AG04450 (cell line): ENCODE measurements around the gene SLC13A3. TPM values are rescaled to one million over a fixed set of nuclear protein-coding genes. Genes with fewer than 3 reads are reported as not detected.

Experiments used
- CTCF ChIA-PET: fragments of 300-600, 350-600 bp; formaldehyde crosslinking; extraction: SDS; loops from one replicate; lab custom pipeline; 2022; ENCODE audit warnings: antibody characterized with exemption, inconsistent platforms; lab: Charles Lee
- POLR2A ChIA-PET: fragments of 350-600 bp; formaldehyde crosslinking; extraction: SDS; loops from one replicate; lab custom pipeline; 2021; ENCODE audit warnings: antibody characterized with exemption, inconsistent platforms; lab: Yijun Ruan, JAX
- DNase-seq: peaks from one replicate; pipeline ENCODE4 v3.0.0-alpha.2; 2011; ENCODE audit warnings: low read depth, low spot score
- H3K27ac ChIP-seq: one replicate; pipeline ENCODE4 v1.5.1; 2012; ENCODE audit warnings: low read depth, low read length, control low read depth
- H3K27me3 ChIP-seq: one replicate; pipeline ENCODE4 v1.6.0; 2012; ENCODE audit warnings: low read length; ENCODE audit not compliant: control insufficient read depth, insufficient read depth
- H3K4me3 ChIP-seq: 2 replicates; pipeline ENCODE4 v1.5.1; 2011; ENCODE audit warnings: mild to moderate bottlenecking, low read depth, low read length, control low read depth
- H3K9me3 ChIP-seq: 2 replicates; pipeline ENCODE4 v1.5.1; 2012; ENCODE audit warnings: low read length; ENCODE audit not compliant: control insufficient read depth, insufficient read depth
- CTCF ChIP-seq: IDR thresholded peaks from 2 replicates; pipeline ENCODE4 v1.5.1; 2011; ENCODE audit warnings: low read depth, low read length, control low read depth, inconsistent platforms
- polyA plus RNA-seq: library from polyadenylated mRNA; depleted of rRNA; stranded (reverse); fragments of >200 nt; gene quantifications from 2 replicates; pipeline ENCODE4 v1.2.3, GENCODE V29; 2011

Gene SLC13A3
- polyA plus RNA-seq, 1 experiment = 2.4 TPM

- ChIA-PET POLR2A (no interaction called here), CTCF (interaction anchor here (0.7 kb wide), 1 partner anchor 29 kb away, joined by 6 read pairs; no protein-coding TSS in a partner anchor)
- no peak for DNase-seq
- TF ChIP-seq CTCF = no peak
- peaks cover 4% of the 10 kb centered on the region; the same call in 1 of the 2 replicates for H3K9me3 ChIP-seq
- no peaks in the 10 kb centered on the region for H3K27me3 ChIP-seq
- no peak overlapping the region for H3K27ac ChIP-seq
- H3K4me3 ChIP-seq = no peak overlapping the region
Observed at GRCh38 chr20:46674253-46675083, 23.2 kb upstream of the SLC13A3 start.

DNA sequence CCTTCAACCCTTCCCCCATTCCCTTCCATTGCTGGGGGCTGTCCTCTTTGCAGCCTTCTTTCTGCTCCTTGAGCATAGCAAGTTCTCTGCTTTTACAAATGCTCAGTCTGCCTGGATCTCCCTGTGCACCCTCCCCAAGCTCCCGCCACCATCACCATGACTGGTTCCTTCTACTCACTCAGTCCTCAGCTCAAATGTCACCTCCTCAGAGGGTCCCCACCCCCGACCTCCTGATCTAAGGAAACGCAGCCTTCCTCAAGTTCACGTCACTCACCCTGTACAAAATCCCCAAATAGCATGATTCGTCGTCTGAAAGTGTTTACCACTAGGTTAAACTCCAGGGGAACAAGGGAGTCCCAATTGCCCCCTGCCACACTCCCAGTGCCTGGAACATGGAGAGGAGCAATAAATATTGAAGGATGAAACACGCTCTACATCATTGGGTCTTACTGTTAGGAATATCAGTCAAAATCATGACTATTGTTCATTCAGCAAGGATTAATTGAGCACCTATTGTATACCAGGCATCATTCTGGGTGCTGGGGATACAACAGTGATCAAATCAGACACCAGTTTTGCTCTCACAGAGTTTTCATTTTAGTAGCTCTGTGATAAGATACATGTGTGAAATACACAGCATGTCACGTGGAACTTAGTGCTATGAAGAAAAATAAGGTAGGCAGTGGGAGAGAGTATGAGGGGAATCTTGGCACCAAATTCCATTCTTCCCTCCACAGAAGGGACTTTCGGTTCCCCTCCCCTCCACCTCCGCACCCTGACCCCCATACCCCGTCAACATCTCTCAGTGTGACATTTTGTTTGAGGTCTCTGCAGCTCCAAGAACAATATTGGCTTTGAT, 22.4 kb upstream of the SLC13A3 start:
- DNase-seq = no peak
- CTCF ChIA-PET = no interaction called here
- no peaks in the 10 kb centered on the region for H3K27me3 ChIP-seq
- POLR2A ChIA-PET = no interaction called here
- no peak overlapping the region for H3K27ac ChIP-seq
- no peak for TF ChIP-seq CTCF
- no peak overlapping the region for H3K4me3 ChIP-seq
- peaks cover 4% of the 10 kb centered on the region; the same call in 1 of the 2 replicates for H3K9me3 ChIP-seq

DNA sequence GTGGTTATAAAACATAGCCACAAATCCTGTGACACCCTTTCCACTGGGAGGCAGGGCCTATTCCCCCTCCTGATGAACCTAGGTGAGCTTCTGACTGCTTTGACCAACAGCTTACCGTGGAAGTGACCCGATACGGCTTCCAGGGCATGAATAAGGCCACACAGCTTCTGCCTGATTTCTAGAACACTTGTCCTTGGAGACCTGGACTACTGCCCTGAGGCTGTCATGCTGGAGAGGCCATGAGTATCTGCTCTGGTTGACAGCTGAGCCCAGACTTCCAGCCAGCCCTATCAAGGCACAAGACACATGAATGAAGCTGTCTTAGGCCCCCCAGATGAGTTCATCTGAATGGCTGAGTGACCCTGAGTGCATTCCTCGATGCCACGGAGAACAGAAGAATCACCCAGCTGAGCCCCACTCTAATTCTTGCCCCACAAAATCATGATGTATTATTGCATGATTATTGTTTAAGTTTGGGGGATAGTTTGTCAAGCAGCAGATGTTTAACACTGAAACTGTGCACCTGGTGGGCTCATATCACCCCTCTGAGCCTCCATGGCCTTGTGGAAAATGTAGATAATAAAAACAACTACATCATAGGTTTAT, 21.4 kb upstream of the SLC13A3 start:
- H3K27me3 ChIP-seq = no peaks in the 10 kb centered on the region
- peaks cover 4% of the 10 kb centered on the region; the same call in 1 of the 2 replicates for H3K9me3 ChIP-seq
- ChIA-PET CTCF (interaction anchor here (0.6 kb wide), 1 partner anchor 32 kb away, joined by 4 read pairs; no protein-coding TSS in a partner anchor), POLR2A (no interaction called here)
- TF ChIP-seq CTCF = no peak
- no peak overlapping the region for H3K4me3 ChIP-seq
- no peak for DNase-seq
- no peak overlapping the region for H3K27ac ChIP-seq

GRCh38 chr20:46671866-46672542, 20.7 kb upstream of the SLC13A3 start:
- TF ChIP-seq CTCF = no peak
- H3K27ac ChIP-seq = no peak overlapping the region
- ChIA-PET CTCF (interaction anchor here (0.6 kb wide), 1 partner anchor 33 kb away, joined by 4 read pairs; no protein-coding TSS in a partner anchor), POLR2A (no interaction called here)
- H3K4me3 ChIP-seq = no peak overlapping the region
- H3K9me3 ChIP-seq = peaks cover 4% of the 10 kb centered on the region; the same call in 1 of the 2 replicates
- H3K27me3 ChIP-seq = no peaks in the 10 kb centered on the region
- DNase-seq = no peak
